ENCODE measurements around the gene TIMM23B.
"Not testable (repeated sequence)": the region's sequence is repeated elsewhere in the genome, so short reads cannot be mapped to it uniquely, and the experiment has no call there.

DNA sequence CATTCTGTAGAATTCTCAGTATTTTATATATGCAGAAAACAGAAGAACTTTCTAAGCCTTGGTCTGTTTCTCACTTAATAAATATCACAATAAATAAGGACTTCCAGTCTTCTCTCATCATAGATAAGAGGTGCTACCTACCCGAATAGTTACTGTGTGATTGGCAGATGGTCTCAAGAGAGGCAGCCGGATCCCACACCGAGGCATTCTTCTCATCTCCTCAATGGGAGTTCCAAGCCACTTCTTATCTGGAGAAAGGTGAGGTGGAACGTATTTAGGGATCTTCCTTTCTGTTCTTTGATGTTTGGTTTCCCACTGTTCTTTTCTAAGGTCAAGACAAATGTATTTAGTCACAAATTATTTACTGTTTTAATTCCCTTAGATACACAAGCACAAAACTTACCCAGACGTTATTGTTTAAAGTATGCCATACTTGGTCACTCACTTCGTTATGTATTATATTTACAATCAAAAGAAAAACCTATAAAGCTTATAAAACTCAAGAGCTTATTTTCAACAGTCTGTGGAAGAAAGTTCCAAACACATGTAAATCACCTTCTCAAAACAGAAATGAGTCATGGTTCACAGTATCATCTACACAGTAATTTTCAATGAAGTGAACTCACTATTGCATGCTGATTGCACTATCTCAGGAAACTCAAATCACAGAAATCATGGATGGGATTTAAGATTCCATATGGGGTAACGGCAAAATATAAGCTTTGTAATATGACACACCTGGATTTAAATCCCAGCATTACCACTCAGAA, 9.7 kb upstream of the TIMM23B start:
- TF ChIP-seq, protein P1, sequence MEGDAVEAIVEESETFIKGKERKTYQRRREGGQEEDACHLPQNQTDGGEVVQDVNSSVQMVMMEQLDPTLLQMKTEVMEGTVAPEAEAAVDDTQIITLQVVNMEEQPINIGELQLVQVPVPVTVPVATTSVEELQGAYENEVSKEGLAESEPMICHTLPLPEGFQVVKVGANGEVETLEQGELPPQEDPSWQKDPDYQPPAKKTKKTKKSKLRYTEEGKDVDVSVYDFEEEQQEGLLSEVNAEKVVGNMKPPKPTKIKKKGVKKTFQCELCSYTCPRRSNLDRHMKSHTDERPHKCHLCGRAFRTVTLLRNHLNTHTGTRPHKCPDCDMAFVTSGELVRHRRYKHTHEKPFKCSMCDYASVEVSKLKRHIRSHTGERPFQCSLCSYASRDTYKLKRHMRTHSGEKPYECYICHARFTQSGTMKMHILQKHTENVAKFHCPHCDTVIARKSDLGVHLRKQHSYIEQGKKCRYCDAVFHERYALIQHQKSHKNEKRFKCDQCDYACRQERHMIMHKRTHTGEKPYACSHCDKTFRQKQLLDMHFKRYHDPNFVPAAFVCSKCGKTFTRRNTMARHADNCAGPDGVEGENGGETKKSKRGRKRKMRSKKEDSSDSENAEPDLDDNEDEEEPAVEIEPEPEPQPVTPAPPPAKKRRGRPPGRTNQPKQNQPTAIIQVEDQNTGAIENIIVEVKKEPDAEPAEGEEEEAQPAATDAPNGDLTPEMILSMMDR (conservative IDR thresholded peaks at IDR 0.05; ENCODE audit: low read length), result not testable (repeated sequence)
- not testable (repeated sequence) for TF ChIP-seq EZH2phosphoT487 (IDR thresholded peaks at IDR 0.05; ENCODE audit: borderline replicate concordance, low read depth, low read length)
